NCI-H2171 (cell line): ENCODE results near the gene COL18A1.

ENCODE experiments used
- DNase-seq: peaks from one replicate; lab custom pipeline; 2025; lab: John Stamatoyannopoulos, UW

COL18A1 gene

GRCh38 chr21:45414396-45415187 is 9.6 kb downstream of the COL18A1 start:
- no peak for DNase-seq

DNA sequence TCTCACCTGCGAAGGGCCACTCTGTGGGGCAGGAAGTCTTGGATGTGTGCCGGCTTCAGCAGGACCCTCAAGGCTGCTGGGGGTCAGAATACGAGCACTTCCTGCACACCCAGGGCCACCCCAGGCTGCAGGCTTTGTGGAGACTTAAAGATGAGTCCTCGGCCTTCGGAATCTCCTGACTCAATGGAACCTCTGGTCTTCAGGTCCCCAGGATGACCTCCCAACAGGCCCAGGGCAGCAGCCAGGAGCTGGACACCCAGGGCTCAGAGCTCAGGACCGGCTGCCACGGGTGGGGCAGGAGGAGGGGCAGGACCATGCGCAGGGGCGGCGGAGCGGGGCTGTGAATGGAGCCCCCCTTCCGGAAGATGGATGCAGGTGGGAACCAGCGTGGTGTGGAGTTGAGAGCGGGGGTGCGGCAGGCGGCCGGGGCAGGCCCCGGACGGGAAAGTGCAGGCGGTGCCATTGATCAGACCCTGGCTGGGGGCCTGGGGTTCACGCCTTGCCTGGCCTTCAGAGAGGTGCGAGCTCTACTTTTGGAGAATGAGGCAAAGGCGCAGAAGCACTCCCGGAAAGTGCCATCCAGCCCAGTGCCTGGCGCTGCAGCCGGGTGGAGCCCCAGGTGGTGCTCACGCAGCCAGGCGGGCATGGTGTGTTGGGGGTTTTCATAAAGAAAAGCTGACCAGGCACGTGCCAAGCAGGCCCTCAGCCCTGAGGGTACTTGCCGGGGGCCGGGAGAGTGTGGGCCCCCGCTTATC is 10.4 kb downstream of the COL18A1 start:
- DNase-seq = no peak

GRCh38 chr21:45415943-45416611 is 11.1 kb downstream of the COL18A1 start:
- no peak for DNase-seq

- DNase-seq = no peak
These were observed 11.7 kb downstream of the COL18A1 start for GRCh38 chr21:45416620-45417019.

DNA sequence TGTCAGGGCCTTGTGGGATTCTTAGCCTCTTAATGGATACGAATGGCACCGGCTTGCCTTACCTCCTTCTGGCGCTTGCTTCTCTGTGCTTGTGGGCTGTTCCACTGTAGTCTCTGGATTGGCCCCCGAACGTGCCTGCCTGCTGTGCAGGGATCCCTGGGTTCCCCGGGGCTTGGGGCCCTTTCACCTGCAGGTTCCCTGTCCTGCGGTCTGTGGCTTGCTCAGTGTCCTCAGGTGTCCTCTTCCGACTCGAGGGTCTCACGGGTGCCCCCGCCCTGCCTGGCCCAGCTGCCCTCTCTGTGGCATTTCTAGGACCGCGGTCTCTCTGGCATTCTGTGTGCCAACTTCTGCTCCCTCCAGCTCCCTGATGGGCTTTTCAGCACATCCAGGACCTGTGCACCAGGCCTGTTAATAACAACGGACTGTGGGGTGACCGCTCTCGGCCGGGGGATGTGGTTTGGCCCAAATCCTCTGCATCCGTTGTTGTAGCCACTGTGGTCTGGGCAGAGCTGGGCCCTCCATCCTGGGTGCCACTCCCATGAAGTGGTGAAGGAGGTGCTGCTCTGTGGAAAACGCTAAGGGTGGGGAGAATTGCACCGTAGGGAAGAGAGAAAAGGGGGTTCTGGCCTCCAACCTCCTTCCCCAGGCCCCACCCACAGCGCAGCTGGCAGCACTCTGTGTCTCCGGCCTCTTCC is 12.4 kb downstream of the COL18A1 start:
- no peak for DNase-seq

DNA sequence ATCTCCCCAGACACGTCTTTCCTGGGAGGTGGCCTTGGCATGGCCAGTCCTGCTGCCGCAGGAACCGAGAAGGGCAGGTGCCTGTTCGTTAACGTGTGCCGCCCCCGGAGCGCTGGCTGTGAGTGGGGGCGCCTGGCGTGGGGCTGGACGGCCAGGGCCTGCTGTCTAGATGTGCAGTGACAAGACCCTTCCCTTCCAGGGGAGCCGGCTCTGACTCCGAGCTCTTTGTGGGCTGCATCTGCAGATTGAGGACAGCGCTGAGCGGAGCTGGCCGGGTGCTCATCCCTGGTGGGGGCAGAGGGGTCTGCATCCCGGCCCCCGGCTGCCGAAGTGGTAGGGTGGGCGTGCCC is 13.0 kb downstream of the COL18A1 start:
- no peak for DNase-seq

DNA sequence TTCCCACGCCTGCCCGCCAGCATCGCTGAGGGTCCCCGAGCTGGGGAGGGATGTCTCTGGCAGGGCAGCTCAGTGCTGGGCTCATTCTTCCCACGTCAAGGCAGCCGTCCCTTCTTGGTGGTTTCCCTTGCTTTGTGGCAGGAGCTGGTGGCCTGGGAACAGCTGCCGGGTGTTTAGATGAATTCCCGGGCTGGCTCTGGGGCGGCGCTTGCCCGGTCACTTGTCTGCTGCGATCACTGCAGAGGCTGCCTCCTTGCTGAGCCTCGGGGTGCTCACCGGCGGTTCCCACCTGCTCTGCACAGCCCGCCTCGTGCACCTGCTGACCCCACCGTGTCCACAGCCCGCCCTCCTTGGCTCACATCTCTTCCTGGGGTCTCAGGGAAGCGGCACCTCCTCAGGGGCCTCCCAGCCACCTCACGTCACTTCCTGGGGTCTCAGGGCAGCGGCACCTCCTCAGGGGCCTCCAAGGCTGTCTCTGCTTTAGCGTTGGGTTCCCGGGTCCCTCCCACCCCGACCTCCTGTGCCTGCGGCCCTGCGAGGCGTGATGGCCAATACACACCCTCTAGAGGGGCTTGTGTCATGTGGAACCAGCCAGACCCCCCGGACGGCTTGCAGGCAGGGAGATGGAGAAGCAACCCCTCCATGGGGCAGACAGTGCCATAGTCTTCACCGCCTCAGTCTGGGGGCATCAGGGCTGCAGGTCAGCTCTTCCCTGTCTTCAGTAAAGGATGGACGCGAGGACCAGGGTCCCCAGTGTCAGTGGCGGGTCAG is 13.5 kb downstream of the COL18A1 start:
- no peak for DNase-seq

- no peak for DNase-seq
These were observed 14.2 kb downstream of the COL18A1 start for GRCh38 chr21:45419162-45419561.

DNA sequence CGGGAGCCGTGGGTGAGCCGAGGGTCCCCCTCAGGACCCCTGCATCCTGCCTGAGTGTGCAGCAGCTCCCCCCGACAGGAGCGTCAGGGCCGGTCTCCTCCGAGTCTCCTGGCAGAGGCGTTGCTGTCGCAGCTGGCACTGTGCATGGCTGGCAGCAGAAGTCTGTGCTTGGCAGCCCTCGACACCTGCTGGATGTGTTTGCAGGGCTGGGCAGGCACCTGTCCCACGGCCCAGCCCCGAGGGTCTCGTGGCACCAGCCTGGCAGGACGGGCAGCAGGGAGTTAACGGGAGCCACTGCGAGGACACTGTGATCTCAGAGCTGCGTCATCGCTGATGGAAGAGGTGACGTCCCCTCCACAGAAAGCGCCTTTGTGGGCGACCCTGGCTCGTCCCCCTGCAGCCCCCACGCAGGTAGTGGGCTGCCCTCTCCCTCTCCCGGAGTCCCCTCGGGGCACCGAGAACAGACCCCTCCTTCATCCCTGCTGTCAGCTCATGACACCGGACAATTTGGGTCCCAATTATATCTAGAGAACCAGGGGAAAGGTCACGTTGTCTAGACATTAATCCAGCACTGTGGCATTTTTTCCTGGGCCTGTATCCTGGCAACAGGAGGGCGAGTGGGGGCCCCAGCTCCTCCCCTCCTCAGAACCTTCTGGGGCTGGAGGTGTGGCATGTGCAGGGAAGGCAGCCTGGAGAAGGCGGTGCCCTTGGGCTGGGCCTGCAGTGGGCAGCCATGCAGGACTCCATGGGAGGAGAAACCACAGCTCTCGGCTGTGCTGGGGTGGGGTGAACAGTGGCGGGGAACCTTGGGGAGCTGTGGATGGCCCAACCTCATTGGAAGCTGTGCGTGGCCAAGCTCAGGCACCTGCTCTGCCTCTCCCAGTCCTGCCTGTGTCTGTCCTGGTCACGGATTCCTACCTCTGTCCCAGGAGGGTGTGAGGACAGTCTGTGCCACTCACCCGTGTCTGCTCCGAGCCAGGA is 15.4 kb downstream of the COL18A1 start:
- no peak for DNase-seq

DNA sequence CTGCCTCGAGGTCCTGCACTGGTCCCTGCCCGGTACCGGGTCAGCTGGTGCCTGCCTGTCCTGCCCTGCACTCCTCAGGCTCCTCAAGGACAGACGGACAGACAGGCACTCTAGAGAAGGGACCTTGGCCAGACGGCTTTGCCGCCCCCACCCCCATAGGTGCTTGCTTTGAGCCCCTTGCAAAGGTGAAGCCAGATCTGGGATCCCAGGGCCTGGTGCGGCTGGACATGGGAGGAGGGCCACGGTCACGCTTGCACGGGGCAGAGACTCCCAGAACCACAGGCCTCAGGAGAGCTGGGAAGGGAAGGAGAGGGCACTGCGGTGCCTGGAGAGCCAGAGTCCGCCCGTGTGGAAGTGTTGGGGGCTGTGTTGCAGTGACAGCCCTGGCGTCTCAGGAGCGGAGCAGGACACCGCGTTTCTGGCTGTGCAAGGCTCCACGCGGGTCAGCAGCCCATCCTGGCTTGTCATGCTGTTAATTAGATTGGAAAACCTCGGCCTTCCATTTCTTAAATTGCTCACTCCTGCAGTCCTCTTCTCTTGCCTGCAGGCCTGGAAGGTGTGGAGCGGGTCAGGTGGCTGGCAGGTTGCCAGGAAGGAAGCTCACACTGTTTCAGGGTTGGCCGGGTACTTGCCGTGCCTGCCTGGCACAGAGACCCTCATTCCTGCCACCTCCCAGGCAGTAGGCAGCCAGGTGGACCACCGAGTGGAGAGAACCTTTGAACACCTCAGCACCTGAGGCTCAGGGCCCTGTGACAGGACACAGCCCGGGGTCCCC is 16.3 kb downstream of the COL18A1 start:
- no peak for DNase-seq

DNA sequence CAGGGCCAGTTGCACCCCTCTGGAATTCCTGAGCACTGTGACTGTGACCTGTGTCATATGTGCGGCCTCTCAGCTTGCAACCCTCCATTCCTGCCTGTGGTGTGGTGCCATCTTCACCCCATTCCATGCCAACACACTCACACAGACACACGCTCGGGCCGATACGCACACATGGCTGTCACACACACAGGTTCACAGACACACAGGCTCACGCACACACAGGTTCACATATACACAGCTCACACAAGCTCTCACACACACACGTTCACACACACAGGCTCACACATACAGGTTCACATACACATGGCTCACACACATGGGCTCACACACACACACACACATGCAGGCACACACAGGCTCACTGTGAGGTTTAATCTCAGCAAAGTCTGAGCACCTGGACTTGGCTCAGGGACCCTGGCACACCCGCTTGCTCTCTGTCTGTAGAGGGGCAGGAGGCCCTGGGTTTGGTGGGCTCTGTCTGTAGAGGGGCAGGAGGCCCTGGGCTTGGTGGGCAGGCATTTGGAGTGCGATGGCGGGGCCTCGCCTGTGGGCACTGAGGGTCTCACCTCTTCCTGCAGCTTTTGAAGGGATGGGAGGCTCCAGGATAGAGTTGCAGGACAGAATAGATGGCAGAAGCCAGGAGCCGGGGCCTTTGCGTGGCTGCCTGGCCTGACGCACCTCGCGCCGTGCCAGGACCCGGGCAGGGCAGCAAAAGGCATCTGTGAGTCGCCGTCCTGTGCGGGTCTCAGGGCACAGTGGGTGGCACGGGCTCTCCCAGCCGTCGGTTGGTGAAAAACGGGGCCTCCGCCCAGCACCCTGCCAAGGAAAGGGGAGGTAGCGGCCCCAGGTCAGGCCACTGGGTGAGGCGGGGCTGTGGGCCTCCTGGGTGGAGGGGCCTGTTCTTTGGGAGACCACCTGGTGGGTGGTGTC is 17.1 kb downstream of the COL18A1 start:
- DNase-seq = no peak

- no peak for DNase-seq
These were observed 18.4 kb downstream of the COL18A1 start for GRCh38 chr21:45423201-45423955.

- DNase-seq = no peak
These were observed 19.2 kb downstream of the COL18A1 start for GRCh38 chr21:45423968-45424853.

DNA sequence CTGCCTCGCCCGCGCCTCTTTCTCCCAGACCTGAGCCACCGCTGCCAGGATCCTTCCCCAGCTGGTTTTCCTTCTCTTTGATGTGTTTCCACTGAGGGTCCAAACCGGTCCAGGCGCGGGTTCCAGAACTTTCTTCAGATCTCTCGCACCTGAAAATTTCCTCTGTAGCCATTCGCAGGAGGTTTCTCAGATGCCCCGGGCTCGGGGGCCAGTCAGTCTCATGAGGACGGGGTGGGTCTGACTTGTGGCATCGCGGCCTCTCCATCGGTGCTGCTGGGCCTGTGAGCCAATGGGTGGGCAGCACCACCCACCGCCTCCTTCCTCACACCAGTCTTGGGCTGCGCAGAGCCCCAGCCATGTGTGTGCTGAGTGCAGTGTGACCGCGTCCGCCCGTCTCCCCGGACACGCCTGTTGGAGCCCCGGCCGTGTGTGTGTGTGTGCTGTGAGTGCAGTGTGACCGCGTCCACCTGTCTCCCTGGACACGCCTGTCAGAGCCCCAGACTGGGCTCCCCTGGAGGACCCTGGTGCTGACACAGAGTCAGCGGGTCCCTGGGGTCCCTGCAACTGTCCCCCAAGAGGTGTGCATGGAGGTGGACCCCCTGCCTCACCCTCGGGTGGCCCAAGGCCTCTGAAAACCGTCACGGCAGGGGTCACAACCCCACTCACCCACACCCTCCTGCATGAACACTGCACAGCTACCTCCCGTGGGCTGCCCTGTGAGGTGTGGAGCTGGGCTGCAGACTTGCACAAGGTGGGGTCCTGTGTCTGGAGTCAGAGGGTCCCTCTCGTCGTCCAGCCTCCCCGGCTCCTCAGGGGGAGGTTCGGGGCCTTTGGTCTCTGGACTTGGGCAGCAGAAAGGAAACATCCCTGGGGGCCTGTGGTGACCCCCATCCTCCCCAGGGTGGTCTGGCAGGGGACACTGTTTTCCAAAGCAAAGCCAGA is 20.2 kb downstream of the COL18A1 start:
- no peak for DNase-seq
